K562 (cell line): ENCODE results near the gene AGMO. TPM values are rescaled to one million over a fixed set of nuclear protein-coding genes. Genes with fewer than 3 reads are reported as not detected.

Experiments
- TAF1 ChIP-seq: IDR thresholded peaks from 2 replicates; pipeline ENCODE4 v1.6.1; 2011; ENCODE audit warnings: mild to moderate bottlenecking, low read length, moderate library complexity; ENCODE audit not compliant: insufficient read depth, control insufficient read depth, severe bottlenecking; ENCODE audit errors: extremely low read depth
- polyA plus RNA-seq, 8 experiments: library from polyadenylated mRNA; depleted of rRNA in 4 of 8; stranded (reverse) in 5 of 8; unstranded in 3 of 8; fragments of >200 nt; fragmentation: Nextera tagmentation in 2 of 8; fragmentation: Illumina TruSeq in 1 of 8; extraction: Ambion mirVana in 2 of 8; extraction: Trizol in 1 of 8; gene quantifications; 2 replicates each; pipeline versions ENCODE4 v1.2.1 to v1.2.3, GENCODE V29; 2011 to 2014; ENCODE audit warnings: inconsistent platforms in 1 of 8, missing spikeins in 1 of 8
- total RNA-seq, 7 experiments: library from RNA; depleted of rRNA in 6 of 7; stranded (reverse); fragments of >200 nt in 6 of 7; fragmentation: Illumina TruSeq in 2 of 7; extraction: Trizol in 2 of 7; gene quantifications; 2 replicates each; pipeline versions ENCODE4 v1.2.1 to v1.2.3, GENCODE V29; 2011 to 2021; ENCODE audit warnings: low replicate concordance in 1 of 7
- TF ChIP-seq, protein P1 (sequence below): fragments of 200-600 bp; sonication (generic); IDR thresholded peaks from one replicate; pipeline ENCODE4 v1.6.1; 2012; ENCODE audit warnings: mild to moderate bottlenecking, low read depth, low read length, inconsistent platforms

AGMO gene
- total and polyA plus RNA-seq, 9 of the 15 experiments (the other 6 are each of a cell fraction or from before 2014, with no cell fraction given), result 0.30 to 1.4 (median 0.69) TPM; not detected in 1

- TF ChIP-seq TAF1, result no peak
- TF ChIP-seq, protein P1, sequence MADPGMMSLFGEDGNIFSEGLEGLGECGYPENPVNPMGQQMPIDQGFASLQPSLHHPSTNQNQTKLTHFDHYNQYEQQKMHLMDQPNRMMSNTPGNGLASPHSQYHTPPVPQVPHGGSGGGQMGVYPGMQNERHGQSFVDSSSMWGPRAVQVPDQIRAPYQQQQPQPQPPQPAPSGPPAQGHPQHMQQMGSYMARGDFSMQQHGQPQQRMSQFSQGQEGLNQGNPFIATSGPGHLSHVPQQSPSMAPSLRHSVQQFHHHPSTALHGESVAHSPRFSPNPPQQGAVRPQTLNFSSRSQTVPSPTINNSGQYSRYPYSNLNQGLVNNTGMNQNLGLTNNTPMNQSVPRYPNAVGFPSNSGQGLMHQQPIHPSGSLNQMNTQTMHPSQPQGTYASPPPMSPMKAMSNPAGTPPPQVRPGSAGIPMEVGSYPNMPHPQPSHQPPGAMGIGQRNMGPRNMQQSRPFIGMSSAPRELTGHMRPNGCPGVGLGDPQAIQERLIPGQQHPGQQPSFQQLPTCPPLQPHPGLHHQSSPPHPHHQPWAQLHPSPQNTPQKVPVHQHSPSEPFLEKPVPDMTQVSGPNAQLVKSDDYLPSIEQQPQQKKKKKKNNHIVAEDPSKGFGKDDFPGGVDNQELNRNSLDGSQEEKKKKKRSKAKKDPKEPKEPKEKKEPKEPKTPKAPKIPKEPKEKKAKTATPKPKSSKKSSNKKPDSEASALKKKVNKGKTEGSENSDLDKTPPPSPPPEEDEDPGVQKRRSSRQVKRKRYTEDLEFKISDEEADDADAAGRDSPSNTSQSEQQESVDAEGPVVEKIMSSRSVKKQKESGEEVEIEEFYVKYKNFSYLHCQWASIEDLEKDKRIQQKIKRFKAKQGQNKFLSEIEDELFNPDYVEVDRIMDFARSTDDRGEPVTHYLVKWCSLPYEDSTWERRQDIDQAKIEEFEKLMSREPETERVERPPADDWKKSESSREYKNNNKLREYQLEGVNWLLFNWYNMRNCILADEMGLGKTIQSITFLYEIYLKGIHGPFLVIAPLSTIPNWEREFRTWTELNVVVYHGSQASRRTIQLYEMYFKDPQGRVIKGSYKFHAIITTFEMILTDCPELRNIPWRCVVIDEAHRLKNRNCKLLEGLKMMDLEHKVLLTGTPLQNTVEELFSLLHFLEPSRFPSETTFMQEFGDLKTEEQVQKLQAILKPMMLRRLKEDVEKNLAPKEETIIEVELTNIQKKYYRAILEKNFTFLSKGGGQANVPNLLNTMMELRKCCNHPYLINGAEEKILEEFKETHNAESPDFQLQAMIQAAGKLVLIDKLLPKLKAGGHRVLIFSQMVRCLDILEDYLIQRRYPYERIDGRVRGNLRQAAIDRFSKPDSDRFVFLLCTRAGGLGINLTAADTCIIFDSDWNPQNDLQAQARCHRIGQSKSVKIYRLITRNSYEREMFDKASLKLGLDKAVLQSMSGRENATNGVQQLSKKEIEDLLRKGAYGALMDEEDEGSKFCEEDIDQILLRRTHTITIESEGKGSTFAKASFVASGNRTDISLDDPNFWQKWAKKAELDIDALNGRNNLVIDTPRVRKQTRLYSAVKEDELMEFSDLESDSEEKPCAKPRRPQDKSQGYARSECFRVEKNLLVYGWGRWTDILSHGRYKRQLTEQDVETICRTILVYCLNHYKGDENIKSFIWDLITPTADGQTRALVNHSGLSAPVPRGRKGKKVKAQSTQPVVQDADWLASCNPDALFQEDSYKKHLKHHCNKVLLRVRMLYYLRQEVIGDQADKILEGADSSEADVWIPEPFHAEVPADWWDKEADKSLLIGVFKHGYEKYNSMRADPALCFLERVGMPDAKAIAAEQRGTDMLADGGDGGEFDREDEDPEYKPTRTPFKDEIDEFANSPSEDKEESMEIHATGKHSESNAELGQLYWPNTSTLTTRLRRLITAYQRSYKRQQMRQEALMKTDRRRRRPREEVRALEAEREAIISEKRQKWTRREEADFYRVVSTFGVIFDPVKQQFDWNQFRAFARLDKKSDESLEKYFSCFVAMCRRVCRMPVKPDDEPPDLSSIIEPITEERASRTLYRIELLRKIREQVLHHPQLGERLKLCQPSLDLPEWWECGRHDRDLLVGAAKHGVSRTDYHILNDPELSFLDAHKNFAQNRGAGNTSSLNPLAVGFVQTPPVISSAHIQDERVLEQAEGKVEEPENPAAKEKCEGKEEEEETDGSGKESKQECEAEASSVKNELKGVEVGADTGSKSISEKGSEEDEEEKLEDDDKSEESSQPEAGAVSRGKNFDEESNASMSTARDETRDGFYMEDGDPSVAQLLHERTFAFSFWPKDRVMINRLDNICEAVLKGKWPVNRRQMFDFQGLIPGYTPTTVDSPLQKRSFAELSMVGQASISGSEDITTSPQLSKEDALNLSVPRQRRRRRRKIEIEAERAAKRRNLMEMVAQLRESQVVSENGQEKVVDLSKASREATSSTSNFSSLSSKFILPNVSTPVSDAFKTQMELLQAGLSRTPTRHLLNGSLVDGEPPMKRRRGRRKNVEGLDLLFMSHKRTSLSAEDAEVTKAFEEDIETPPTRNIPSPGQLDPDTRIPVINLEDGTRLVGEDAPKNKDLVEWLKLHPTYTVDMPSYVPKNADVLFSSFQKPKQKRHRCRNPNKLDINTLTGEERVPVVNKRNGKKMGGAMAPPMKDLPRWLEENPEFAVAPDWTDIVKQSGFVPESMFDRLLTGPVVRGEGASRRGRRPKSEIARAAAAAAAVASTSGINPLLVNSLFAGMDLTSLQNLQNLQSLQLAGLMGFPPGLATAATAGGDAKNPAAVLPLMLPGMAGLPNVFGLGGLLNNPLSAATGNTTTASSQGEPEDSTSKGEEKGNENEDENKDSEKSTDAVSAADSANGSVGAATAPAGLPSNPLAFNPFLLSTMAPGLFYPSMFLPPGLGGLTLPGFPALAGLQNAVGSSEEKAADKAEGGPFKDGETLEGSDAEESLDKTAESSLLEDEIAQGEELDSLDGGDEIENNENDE, result no peak
Measured at GRCh38 chr7:15167912-15168311, 393.9 kb downstream of the AGMO start (continued).
